LNCaP clone FGC (cell line): ENCODE measurements around the gene TENM4.

Experiments
- DNase-seq: peaks from one replicate; pipeline ENCODE4 v3.0.0-alpha.2; 2011; ENCODE audit warnings: low read depth
- H3K4me3 ChIP-seq: 2 replicates; pipeline ENCODE4 v1.5.1; 2011; ENCODE audit warnings: mild to moderate bottlenecking, low read depth, low read length, control low read depth
- TF ChIP-seq, protein P1 (sequence below): IDR thresholded peaks from 2 replicates; pipeline ENCODE4 v1.5.1; 2012; ENCODE audit warnings: mild to moderate bottlenecking; ENCODE audit not compliant: control insufficient read depth, insufficient read depth; ENCODE audit errors: extremely low read depth

The TENM4 gene

DNA sequence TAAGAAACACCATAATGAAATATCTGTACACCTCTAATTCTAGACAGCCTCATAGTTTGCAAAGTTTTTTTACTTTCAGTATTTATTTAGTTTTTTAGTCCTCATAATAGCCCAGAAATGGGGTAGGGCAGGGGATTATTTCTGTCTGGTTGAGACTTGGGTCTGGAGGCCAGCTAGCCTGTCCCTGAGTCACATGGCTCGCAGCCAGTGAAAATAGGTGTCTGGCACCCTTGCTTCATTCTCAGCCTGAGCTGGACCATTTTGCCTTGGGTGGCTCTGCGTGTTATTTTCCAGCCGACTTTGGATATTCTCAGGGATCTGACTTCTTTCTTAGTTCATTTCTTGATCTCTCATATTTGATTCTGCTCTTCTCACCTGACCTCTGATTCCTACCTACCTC is 742.2 kb downstream of the TENM4 start:
- H3K4me3 ChIP-seq, result no peak overlapping the region
- TF ChIP-seq, protein P1, sequence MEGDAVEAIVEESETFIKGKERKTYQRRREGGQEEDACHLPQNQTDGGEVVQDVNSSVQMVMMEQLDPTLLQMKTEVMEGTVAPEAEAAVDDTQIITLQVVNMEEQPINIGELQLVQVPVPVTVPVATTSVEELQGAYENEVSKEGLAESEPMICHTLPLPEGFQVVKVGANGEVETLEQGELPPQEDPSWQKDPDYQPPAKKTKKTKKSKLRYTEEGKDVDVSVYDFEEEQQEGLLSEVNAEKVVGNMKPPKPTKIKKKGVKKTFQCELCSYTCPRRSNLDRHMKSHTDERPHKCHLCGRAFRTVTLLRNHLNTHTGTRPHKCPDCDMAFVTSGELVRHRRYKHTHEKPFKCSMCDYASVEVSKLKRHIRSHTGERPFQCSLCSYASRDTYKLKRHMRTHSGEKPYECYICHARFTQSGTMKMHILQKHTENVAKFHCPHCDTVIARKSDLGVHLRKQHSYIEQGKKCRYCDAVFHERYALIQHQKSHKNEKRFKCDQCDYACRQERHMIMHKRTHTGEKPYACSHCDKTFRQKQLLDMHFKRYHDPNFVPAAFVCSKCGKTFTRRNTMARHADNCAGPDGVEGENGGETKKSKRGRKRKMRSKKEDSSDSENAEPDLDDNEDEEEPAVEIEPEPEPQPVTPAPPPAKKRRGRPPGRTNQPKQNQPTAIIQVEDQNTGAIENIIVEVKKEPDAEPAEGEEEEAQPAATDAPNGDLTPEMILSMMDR, result no peak
- no peak for DNase-seq

DNA sequence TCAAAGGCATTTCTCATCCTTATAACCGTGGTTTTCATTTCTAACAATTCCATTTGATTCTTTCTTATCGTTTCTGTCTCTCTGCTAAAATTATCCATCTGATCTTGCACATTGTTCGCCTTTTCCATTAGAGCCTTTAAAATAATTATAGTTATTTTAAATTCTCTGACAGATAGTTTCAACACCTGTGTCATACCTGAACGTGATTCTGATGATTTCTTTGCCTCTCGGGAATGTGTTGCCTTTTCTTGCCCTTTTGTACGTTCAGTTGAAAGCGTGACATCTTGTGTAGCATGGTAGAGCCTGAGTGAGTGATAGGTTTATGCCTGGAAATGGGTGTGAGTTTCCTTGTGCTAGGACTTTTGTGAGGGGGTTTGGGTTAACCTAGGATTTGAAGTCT is 744.7 kb downstream of the TENM4 start:
- DNase-seq, result no peak
- TF ChIP-seq, protein P1, result no peak
- no peak overlapping the region for H3K4me3 ChIP-seq

DNA sequence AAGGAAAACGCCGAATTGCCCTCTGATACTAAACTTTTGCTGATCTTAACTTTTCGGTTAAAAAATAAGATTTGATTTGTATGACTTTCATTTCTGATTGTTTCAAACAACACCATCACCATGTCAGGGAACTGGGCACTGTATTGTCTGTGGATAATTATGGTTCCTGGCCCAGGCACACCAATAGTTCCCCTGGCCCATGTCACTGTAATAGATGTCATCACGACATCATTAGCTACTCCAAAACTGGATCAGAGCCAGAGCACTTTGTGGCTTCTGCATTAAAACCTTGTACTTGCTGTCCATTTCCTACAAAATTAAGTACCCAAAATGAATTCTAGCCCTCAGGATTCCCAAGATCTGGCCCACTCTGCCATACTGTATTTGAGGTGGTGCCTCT is 746.7 kb downstream of the TENM4 start:
- TF ChIP-seq, protein P1, result no peak
- DNase-seq, result no peak
- no peak overlapping the region for H3K4me3 ChIP-seq

DNA sequence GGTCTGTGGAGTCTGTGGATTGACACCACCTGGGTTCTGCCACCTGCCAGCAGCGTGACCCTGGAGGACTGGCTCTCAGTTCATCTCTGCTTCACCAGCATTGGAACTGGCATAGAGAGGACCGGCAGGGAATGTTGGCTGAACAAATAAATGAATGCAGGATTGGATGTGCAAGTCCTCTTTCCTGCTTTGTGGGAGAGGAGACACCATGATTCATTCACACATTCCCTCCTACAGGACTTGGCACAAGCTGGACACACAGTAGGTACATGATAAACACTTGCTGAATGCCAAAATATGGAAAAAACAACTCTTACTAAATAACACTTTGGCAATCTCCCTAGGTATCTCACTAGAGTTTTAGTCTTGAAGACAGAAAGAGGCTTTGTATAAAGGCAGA is 749.6 kb downstream of the TENM4 start:
- TF ChIP-seq, protein P1, result no peak
- no peak for DNase-seq
- no peak overlapping the region for H3K4me3 ChIP-seq

DNA sequence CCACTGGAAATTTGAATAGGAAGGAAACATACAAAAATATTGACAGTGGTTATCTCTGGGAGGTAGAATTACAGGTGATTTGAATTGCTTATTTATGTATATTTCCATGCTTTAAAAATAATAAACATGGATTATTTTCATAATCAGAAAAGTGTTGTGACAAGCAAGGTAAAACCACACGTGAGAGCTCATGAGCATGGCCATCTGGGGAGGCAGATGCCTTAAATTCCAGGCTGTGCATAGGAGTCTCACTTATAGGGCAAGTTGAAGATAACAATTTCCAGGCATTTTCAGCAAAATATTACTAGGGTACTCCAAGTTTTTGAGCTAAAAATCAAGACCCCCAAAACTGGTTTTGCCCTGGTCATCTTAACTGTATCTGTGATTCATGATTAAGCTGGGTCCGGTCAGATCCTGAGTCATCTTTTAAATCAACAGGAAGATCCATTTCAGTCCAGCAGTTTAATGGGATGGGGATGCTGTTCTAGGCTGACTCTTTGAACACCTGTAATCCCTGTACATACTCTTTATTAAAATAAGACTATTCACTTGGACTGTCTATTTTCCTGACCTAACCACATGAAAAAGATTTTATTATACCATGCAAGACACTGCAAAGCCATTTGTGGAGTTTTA is 750.4 kb downstream of the TENM4 start:
- no peak overlapping the region for H3K4me3 ChIP-seq
- TF ChIP-seq, protein P1, result no peak
- DNase-seq, result no peak

DNA sequence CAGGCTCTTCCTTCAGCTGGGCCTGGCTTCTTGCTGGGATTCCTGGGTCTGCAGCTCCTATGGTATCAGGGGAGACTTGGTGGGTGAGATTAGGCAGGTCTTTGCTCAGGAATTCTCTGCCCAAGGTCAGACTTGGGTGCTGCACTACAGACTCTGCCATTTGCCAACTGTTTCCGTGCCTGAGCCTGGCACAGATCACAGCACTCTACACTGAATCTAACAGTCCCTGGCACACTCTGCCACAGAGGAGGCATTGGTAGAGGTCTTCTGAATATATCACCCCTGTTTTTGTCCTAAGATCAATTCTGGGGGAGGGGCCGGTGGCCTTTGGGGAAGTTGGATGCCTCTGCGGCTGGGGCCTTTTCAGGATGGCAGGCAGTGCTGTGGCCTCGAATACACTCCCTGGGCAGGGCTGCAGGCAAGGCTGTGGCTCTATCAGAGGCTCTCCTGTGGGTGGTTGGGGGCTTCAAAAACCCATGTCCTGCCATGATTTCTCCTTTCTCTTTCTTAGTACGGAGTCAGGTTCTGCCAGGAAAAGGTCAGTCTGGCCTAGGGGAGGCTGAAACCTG is 751.2 kb downstream of the TENM4 start:
- TF ChIP-seq, protein P1, result no peak
- no peak for DNase-seq
- H3K4me3 ChIP-seq, result no peak overlapping the region

DNA sequence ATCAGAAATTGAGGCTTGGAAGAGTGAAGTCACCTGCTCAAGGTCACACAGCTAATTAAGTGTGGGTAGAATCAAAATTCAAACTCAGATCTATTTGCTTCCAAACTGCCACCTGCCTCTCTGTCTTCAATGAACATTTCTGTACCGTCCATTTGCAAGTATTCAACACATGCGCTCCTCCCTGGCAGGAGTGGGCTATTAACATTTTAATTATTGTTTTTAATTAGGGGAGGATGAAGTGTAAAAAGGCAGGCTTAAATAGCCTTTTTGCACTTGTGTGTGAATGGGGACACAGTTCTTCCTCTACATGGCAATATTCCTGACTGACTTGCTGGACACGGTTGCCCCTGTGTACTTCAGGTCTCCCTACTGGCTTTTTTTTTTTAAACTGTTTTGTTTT is 751.7 kb downstream of the TENM4 start:
- TF ChIP-seq, protein P1, result no peak
- no peak for DNase-seq

More for the DNA sequence above, 751.7 kb downstream of the TENM4 start:
- H3K4me3 ChIP-seq, result no peak overlapping the region
